Measurements from ENCODE around the gene NTRK1. TPM values are rescaled to one million over a fixed set of nuclear protein-coding genes. Genes with fewer than 3 reads are reported as not detected.

NTRK1 gene
- total and polyA plus RNA-seq, 2 of the 13 experiments (the other 11 are each of a cell fraction or from before 2014, with no cell fraction given): not detected

DNA sequence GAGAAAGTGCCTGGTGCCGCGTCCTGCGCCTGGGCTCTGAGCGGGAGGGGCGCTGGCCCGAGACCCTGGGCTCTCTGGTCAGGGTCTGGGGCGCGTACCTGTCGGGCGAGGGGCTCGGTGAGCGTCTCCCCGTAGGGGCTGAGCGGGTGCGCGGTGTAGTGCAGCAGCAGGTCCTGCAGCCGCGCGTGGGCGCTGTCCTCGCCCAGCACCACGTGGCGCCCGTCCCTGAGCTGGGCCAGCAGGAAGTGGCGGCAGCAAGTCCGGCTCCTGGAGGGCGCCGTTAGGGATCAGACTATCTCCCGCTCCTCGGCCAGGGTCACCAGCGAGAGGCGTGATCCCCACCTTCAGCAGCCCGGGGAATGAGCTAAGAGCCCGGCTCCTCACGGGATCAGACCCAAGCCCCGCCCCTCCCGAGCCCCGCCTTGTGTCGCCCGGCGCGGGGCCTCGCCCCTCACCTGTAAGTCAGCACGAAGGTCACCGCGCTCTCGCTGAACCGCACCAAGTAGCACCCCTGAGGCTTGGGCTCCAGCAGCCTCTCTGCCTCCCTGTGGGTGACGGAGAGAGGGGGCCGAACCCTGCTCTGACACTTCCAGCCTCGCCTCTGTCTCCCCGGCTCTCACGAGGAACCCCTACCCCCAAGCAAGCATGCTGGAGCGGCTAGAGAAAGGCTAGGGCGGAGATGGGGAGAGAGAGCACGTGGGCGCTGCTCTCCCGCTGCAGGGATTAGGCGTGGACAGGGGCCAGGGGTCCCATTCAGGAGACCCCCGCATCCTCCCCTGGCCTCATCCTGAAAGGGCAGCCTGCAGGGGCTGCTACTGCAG, 46.7 kb upstream of the NTRK1 start (continued):
- TF ChIP-seq MAF1 (CRISPR knock-in tag; IDR thresholded peaks at IDR 0.05; ENCODE audit: borderline replicate concordance) (0 out of 2 replicates have a peak, but pooled peaks have one; percentile 61), MEF2D (CRISPR knock-in tag; IDR thresholded peaks at IDR 0.05) (peak; percentile 75; the same call in 1 of the 2 replicates), ZSCAN9 (CRISPR knock-in tag; IDR thresholded peaks at IDR 0.05; ENCODE audit: borderline replicate concordance) (peak; percentile 71; the same call in 1 of the 2 replicates), CCDC6 (CRISPR knock-in tag; IDR thresholded peaks at IDR 0.05) (peak; percentile 85), GPN1 (CRISPR knock-in tag; IDR thresholded peaks at IDR 0.05; ENCODE audit: borderline replicate concordance) (no peak), CREM (IDR thresholded peaks at IDR 0.05) (no peak), CREM (CRISPR knock-in tag; IDR thresholded peaks at IDR 0.05) (no peak), CHCHD3 (CRISPR knock-in tag; IDR thresholded peaks at IDR 0.05) (peak; percentile 97), ZNF317 (CRISPR knock-in tag; IDR thresholded peaks at IDR 0.05) (no peak; the same call in 1 of the 2 replicates), ZFP82 (CRISPR knock-in tag; IDR thresholded peaks at IDR 0.05; ENCODE audit: borderline replicate concordance) (no peak; the same call in 1 of the 2 replicates), ZNF326 (CRISPR knock-in tag; IDR thresholded peaks at IDR 0.05; ENCODE audit: borderline replicate concordance) (no peak), ZNF703 (CRISPR knock-in tag; IDR thresholded peaks at IDR 0.05; ENCODE audit: borderline replicate concordance) (peak; percentile 72; the same call in 1 of the 2 replicates), ZNF713 (CRISPR knock-in tag; IDR thresholded peaks at IDR 0.05) (peak; percentile 66; the same call in 1 of the 2 replicates), ZNF782 (CRISPR knock-in tag; IDR thresholded peaks at IDR 0.05; ENCODE audit: borderline replicate concordance) (peak; percentile 88), TBL1XR1 (IDR thresholded peaks at IDR 0.05; ENCODE audit: borderline replicate concordance, low read length, partially characterized antibody) (no peak), ZKSCAN1 (IDR thresholded peaks at IDR 0.05; ENCODE audit: low read length) (no peak), HCFC1 (IDR thresholded peaks at IDR 0.05; ENCODE audit: low read depth, low read length) (no peak)
- TF ChIP-seq, protein P1, sequence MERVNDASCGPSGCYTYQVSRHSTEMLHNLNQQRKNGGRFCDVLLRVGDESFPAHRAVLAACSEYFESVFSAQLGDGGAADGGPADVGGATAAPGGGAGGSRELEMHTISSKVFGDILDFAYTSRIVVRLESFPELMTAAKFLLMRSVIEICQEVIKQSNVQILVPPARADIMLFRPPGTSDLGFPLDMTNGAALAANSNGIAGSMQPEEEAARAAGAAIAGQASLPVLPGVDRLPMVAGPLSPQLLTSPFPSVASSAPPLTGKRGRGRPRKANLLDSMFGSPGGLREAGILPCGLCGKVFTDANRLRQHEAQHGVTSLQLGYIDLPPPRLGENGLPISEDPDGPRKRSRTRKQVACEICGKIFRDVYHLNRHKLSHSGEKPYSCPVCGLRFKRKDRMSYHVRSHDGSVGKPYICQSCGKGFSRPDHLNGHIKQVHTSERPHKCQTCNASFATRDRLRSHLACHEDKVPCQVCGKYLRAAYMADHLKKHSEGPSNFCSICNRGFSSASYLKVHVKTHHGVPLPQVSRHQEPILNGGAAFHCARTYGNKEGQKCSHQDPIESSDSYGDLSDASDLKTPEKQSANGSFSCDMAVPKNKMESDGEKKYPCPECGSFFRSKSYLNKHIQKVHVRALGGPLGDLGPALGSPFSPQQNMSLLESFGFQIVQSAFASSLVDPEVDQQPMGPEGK (CRISPR knock-in tag; IDR thresholded peaks at IDR 0.05): peak; percentile 24
- TF ChIP-seq, protein P2, sequence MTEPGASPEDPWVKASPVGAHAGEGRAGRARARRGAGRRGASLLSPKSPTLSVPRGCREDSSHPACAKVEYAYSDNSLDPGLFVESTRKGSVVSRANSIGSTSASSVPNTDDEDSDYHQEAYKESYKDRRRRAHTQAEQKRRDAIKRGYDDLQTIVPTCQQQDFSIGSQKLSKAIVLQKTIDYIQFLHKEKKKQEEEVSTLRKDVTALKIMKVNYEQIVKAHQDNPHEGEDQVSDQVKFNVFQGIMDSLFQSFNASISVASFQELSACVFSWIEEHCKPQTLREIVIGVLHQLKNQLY (CRISPR knock-in tag; IDR thresholded peaks at IDR 0.05): peak; percentile 50; the same call in 1 of the 2 replicates
- TF ChIP-seq, protein P3, sequence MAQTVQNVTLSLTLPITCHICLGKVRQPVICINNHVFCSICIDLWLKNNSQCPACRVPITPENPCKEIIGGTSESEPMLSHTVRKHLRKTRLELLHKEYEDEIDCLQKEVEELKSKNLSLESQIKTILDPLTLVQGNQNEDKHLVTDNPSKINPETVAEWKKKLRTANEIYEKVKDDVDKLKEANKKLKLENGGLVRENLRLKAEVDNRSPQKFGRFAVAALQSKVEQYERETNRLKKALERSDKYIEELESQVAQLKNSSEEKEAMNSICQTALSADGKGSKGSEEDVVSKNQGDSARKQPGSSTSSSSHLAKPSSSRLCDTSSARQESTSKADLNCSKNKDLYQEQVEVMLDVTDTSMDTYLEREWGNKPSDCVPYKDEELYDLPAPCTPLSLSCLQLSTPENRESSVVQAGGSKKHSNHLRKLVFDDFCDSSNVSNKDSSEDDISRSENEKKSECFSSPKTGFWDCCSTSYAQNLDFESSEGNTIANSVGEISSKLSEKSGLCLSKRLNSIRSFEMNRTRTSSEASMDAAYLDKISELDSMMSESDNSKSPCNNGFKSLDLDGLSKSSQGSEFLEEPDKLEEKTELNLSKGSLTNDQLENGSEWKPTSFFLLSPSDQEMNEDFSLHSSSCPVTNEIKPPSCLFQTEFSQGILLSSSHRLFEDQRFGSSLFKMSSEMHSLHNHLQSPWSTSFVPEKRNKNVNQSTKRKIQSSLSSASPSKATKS (CRISPR knock-in tag; IDR thresholded peaks at IDR 0.05): no peak
- TF ChIP-seq, protein P4, sequence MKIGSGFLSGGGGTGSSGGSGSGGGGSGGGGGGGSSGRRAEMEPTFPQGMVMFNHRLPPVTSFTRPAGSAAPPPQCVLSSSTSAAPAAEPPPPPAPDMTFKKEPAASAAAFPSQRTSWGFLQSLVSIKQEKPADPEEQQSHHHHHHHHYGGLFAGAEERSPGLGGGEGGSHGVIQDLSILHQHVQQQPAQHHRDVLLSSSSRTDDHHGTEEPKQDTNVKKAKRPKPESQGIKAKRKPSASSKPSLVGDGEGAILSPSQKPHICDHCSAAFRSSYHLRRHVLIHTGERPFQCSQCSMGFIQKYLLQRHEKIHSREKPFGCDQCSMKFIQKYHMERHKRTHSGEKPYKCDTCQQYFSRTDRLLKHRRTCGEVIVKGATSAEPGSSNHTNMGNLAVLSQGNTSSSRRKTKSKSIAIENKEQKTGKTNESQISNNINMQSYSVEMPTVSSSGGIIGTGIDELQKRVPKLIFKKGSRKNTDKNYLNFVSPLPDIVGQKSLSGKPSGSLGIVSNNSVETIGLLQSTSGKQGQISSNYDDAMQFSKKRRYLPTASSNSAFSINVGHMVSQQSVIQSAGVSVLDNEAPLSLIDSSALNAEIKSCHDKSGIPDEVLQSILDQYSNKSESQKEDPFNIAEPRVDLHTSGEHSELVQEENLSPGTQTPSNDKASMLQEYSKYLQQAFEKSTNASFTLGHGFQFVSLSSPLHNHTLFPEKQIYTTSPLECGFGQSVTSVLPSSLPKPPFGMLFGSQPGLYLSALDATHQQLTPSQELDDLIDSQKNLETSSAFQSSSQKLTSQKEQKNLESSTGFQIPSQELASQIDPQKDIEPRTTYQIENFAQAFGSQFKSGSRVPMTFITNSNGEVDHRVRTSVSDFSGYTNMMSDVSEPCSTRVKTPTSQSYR (CRISPR knock-in tag; IDR thresholded peaks at IDR 0.05; ENCODE audit: borderline replicate concordance): peak; percentile 20; the same call in 1 of the 2 replicates

Measured in HepG2 (cell line).